GM19043 (cell line): ENCODE results near the gene CKMT1A.
"Not testable (repeated sequence)": the region's sequence is repeated elsewhere in the genome, so short reads cannot be mapped to it uniquely, and the experiment has no call there.

Experiments
- ATAC-seq: cut with Tn5 transposase; IDR thresholded peaks from one replicate; pipeline ENCODE4 v1.9.1; 2021; ENCODE audit warnings: low read depth; ENCODE audit not compliant: unreplicated experiment

CKMT1A gene

DNA sequence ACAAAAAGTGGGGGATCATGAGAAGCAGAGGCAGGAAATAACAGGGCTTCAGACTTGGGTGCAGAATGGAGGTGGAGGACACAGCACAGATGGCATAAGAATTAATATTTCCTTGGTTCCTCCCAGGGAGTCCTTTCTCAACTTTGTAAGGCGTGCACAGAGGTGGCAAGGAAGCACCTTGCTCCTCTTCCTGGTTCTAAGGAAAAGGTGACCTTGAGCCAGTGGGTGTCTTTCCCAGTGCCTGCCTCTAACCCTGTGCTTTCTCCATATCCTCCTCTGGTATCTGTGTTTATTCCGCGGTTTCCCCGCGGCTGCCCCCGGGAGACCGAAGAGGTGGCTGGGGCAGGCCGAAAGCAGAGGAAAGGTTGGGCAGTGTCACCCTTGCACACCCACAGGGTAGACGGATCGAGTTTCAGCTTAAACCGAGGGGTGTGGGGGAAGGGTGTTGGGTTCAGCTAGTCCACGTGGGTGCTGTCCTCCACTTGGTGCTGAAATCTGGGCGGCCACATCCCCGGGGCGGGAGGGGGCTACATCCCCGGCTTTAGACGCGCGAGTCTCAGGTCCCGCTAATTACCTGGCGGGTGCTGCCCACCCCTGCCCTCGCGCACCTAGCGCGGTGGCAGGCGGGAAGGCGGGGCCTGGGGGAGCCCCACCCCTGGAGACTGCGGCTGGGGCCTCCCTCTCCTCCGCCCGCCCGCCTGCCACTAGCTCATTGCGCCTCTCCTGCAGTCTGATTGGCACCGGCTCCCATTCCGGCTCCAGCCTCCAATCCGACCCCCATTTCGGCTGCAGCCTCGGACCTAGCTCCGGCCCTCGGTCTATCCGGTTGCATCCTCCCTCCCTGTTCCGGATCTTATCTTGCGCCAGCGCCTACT is at the start of gene CKMT1A:
Gene CKMT1A, plus strand, starts transcription at position 712 of the 875 bp plus-strand sequence. CDS start 192 bp downstream, outside the sequence.
- not testable (repeated sequence) for ATAC-seq

DNA sequence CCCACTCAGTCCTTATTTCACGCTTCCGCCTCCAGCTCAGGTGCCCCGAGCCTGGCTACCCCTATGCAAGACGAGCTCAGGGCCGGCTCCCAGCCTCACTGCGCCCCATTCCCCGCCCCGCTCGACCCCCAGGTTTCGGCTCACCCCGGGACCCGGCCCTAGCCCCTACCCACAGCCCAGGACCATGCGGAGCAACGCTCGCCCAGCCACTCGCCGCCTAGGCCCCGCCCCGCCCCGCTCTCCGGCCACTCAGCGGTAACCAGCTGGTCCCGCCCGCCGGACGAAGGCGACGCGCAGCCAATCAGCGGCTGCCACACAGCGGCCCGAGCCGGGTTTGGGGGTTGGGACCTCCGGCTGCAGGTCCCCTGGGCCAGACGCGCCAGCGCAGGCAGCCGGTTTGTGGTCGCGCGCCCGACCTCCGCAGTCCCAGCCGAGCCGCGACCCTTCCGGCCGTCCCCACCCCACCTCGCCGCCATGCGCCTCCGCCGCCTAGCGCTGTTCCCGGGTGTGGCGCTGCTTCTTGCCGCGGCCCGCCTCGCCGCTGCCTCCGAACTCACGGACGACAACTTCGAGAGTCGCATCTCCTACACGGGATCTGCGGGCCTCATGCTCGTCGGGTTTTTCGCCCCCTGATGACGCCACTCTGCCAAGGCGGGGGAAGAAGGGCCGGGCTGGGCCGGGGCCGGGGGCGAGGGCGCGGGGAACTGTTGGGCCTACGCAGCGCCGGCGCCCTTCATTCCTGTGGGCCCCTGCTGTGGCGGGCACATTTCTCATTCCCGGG is 44.8 kb upstream of the CKMT1A start, which contains the start of gene CATSPER2:
Gene CATSPER2, minus strand, starts transcription at position 196 of the 781 bp plus-strand sequence. CDS start 783 bp downstream, outside the sequence.
- no peak for ATAC-seq

DNA sequence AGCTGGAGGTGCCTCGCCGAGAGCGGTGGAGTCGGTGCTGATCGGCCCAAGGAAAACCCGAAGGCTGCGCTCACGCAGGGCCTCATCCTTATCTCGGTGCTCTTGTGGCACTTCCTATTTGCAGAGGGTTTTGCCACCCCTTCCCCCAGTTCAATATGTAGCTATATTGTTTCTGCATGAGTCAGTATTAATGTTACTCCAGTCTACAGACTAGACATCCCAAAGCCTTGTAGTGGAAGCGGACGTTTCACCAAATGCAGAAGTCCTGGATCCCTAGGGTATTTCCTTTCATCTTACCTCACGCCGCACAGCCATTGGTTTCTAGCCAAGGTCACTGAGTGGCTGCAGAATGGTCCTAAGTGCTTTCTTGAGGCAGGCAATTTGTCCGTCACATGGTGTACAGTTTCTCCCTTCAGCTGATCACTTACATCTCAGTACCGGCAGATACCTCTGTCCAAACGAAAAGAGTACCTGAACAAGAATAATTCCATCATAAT is 44.2 kb upstream of the CKMT1A start:
- not testable (repeated sequence) for ATAC-seq

DNA sequence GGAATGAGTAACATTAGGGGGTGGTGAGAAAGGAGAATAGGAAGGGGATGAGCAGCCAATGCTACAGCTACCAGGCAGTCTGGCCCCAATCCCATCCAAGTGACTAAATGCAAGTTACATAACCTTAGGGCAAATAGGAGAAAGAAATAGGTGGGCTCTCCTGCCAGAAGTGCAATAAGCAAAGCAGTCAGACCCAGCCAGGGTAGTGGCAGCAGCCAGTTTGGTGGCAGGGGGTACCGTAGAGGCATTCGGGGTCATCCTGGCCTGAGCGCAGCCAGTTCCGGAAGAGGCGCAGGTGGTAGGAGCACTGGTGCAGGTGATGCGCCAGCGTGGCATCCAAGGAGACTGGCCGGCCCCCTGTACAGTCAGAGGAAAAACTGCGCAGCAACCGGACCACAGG is 33.9 kb upstream of the CKMT1A start:
- ATAC-seq: not testable (repeated sequence)

DNA sequence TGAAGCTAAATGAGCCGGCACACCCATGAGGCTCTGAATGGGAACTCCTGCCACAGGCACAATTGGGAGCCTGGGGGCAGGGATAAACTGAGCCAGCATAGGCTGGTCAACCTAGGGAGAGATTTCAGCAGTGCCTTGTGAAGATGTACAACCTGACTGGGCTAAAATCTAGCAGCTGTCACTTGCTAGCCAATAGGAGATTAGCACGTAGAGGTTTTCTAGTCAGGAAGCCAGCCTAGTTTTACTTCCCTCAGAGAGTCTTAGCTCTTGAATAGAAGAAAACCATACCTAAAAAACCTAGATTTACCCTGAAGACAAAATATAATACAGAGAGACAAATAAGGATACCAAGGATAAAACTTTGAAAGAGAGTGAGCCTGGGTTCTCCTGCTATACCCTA is 31.4 kb upstream of the CKMT1A start:
- not testable (repeated sequence) for ATAC-seq

DNA sequence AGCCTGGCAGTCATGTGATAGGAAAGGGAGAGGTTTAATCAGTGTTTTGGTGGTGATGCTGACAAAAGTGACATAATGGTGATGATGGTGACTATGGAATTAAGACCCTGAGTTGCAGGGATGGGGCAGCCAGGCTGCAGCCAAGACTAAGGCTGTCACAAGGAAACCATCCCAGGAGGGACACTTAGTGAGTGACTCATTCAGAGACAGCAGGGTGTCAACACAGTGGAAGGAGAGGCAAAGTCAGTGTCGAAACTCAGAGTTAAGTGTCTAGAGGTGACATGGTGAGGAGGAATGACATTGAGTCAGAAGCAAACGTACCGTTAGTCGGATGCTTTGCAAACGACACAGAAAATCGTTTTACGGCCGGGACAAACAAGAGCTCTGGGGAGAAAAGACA is 30.3 kb upstream of the CKMT1A start:
- ATAC-seq: not testable (repeated sequence)

DNA sequence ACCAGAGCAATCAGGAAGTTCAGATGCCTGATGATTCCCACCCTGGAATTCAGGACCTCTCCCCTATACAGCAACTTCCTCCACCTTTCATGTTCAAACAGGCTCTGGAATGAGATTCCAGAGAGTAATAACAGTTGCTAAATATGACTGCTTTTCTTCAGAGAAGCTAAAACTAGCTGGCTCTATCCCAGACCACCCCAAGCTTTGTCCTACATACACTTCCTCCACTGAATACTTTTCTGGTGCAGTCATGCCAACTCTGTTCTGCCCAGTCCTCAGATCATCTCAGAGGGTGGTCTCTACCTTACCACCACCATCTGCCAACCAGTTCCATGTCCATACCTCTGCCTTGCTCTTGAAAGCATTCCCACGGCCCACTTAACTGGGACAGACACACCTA is 27.5 kb upstream of the CKMT1A start:
- not testable (repeated sequence) for ATAC-seq

DNA sequence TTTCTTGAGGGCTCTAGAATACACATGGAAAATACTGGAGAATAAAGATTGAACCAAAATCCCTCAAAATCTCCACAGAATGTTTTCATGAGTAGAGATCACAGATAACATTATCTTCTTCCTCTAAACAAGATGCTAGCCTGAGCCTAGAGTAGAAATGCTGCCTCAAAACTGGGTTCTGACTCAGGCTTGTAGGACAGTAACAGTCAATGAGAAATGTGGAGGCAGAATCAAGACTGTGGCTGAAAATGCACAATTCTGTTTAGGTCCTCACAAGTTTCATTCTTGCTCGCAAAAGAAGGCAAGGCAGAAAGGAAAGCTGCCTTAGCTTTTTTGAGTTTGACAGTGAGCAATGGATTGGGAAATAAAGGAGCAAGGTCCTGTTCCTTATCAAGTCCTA is 19.5 kb upstream of the CKMT1A start:
- not testable (repeated sequence) for ATAC-seq

DNA sequence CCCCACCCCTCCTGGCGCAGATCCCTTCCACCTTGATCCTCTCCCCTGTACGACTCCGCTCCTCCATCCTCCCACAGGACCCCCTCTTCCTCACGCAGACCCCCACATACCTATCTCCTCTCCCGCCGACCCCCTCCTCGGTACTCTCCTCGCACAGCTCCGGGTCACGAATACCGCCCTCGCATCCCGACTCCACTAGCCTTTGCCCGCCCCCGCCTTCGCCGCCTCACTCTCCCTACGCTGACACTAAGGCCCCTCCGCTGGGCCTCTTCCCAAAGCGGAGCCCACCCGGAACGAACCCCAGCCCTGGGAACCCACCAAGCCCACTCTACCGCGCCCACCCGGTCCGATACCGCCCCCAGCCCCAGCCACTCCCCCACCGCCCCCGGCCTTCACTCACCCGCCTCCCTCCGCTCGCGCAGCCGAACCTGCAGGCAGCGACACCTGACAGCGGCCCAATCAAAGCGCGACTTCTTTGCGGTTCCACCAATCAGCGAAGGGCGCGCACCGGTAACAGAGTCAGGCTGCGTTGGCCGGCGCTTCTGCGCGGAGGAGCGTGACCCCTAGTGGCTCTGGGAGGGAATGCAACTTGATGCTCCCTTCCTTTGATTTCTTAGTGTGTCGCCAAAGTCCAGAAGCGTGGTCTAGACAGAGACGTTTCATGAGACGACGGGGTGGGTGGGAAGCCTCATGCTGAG is 3.9 kb upstream of the CKMT1A start:
- peak; percentile 99 for ATAC-seq

DNA sequence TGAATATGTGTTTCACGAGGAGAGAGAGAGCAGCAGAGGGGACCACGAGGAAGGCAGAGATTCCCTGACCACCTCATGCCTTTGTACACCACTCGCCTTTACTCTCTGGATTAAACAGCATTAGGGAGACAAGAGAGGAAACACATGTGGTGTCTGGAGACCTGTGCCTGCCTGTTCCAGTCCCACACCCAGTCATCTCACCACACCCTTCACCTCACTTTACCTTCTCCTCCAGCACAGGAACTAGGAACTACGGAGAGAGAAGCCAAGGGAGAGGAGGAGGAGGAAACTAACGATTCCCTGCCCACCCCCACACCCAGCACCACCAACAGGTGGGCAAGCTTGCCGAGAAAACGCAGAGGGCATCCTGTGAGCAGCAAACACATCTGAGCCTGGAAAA is 980 bp upstream of the CKMT1A start:
- not testable (repeated sequence) for ATAC-seq

DNA sequence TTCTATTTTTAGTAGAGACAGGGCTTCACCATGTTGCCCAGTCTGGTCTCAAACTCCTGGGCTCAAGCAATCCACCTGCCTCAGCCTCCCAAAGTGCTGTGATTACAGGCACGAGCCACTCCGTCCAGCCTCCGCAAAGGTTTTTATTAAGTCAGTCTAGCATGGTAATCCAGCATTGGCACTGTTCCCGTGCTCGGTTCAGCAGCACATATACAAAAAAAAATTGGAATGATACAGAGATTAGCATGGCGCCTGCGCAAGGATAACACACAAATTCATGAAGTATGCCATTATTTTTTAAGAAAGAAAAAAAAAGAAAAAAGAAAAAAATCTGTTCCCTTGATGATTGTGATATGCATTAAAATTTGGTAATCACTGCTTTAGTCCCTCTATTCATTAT is 8.5 kb downstream of the CKMT1A start:
- ATAC-seq: no peak

DNA sequence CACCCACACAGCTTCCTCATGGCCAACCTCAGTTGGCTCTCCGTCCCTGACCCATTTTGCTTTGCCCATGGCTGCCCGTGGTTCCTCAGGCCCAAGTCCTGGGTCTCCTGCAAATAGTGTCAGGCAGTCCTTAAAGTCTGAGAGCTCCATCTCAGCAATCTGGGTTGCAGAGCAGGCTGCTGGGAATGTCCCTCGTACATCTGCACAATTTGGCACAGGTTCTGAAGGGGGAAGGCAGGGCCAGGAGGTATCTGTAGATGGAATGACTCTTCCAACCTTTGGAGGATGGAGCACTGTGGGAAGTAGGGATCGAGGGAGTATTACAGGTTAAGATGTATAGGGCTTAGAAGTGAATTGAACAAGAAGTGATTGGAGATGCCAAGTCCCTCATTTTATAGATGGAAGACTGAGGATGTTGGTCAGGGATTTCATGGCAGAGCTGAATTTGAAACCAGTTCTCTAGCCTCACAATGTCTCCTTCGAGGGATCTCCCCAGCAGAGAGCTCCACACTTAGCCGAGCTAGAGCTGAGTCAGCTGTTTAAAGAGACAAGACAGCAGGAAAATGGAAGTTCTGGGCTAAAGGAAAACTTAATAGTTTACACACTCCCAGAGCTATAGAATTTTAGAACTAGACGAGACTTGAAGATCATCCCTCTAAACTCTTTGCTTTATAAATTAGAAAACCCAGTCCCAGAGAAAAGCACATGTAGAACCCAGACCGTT is 9.2 kb downstream of the CKMT1A start:
- ATAC-seq: no peak

DNA sequence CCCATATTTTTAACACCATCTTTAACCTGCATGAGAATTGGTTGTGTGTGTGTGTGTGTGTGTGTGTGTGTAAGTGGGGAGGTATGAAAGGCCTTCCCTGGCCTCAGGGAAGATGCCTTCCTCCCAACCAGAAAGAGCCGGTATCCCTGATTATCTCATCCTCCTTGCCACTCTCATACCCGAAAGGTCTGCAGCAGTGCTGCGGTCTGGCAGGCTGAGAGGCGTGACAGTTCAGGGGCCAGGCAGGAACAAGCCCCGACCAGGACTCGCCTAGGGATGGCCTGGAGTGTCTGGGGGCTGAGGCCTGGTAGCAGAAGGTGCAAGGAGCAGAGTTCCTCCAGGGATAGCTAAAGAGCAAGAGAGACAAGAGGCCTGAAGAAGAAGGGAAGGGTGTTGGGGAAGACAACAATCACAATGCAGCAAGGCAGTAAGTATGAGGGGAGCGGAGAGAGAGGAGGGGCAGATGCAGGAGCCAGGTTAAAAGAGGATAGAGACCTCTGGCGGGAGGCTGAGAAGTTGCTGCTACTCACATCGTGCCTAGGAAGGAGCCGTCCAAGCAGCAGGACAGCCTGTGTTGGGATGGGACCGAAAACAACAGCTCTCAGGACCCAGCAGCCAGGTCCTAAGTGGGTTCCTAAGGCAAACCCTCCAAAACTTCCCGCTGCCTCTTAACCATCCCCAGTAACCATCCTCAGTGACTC is 16.9 kb downstream of the CKMT1A start:
- ATAC-seq: not testable (repeated sequence)

DNA sequence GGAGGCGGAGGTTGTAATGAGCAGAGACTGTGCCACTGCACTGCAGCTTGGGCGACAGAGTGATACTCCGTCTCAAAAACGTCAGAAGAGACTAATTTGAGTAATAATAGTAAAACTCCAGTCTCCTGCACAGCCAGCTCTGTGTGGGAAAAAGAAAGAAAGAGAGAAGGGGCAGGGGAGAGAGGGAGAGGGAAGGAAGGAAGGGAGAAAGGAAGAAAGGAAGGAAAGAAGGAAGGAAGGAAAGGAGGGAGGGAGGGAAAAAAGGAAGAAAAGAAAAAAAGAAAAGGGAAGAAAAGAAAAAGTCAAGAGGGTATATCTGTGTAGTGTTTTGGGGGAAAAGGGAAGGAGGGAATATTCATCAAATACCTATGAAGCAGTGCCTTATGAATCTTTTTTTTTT is 29.5 kb downstream of the CKMT1A start:
- no peak for ATAC-seq

DNA sequence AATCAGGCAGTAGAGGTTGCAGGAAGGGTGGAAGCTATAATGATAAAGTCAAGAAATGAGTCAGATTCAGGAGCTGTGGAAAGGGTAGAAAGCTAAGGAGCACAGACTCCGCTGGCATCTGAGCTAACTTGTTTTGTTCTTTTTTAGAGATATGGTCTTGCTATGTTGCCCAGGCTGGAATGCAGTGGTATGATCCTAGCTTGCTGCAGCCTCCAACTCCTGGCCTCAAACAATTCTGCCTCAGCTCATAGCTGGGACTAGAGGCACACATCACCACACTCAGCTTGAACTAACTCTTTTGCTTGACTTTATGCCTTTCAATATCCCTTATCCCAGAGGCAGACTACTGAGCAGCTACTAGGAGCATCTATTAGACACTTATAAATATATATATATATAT is 32.6 kb downstream of the CKMT1A start:
- not testable (repeated sequence) for ATAC-seq

DNA sequence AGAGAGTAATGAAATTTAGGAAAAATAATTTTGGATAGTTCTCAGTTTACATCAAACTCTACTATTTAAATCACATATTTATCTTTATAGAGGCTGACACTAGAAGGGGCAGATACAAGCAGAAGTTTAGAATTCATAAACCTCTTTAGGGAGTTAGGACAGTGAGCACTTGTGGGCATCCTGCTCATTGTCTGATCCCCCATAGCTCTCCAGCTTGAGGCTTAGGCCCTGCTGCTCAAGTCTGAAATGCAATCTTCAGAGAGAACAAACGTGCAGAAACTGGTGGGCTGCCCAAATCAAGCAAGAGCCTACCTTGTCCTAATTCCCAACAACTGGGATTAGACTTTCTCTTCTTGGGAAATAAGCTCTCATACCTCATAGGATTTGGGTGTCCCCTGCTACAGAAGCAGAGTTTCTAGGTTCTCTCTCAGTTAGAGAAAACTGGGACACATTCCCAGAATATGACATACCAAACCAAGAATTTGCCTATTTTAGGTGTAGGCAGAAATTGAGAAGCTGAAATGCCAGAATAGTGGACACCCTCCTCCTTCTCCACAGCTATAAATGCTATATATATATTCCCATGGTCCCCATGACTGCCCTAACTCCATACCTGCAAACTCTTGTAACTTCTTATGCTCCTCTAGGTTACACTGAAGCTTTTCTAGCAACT is 34.5 kb downstream of the CKMT1A start:
- ATAC-seq: not testable (repeated sequence)

DNA sequence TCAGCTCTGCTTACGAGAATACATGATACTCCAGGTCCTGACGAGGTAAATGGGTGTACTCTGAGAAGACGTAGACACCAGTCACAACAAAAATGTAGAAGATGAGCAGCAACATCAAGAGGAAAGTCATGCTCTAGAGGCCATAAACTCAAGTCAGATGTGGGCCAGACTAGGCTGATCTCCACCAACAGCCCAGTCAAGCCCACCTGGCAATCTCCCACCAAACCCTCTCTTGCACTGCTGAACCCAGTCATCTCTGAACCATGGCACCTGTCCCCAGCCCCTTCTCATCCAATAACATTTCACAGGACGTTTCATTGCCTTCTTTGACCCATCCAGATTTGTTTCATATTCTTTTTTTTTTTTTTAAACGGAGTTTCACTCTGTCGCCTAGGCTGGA is 41.8 kb downstream of the CKMT1A start:
- no peak for ATAC-seq

DNA sequence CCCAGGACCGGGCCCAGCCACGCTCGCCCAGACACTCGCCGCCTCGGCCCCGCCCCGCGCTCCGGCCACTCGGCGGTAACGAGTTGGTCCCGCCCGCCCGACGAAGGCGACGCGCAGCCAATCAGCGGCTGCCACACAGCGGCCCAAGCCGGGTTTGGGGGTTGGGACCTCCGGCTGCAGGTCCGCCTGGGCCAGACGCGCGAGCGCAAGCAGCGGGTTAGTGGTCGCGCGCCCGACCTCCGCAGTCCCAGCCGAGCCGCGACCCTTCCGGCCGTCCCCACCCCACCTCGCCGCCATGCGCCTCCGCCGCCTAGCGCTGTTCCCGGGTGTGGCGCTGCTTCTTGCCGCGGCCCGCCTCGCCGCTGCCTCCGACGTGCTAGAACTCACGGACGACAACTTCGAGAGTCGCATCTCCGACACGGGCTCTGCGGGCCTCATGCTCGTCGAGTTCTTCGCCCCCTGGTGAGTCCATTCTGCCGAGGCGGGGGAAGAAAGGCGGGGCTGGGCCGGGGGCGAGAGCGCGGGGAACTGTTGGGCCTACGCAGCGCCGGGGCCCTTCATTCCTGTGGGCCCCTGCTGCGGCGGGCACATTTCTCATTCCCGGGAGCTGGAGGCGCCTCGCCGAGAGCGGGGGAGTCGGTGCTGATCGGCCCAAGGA is 52.7 kb downstream of the CKMT1A start, which contains the start of gene PDIA3:
Gene PDIA3, plus strand, starts transcription at position 194 of the 658 bp plus-strand sequence. Its CDS starts 102 bp downstream, at position 296.
- ATAC-seq: peak; percentile 58
